Jurkat, Clone E6-1 (cell line): ENCODE measurements around the gene CD55. TPM values are rescaled to one million over a fixed set of nuclear protein-coding genes. Genes with fewer than 3 reads are reported as not detected.

ENCODE experiments used
- DNase-seq: peaks from one replicate; pipeline ENCODE4 v3.0.0-alpha.2; 2011; ENCODE audit warnings: low read depth, low spot score
- H3K4me3 ChIP-seq: 2 replicates; pipeline ENCODE4 v1.5.1; 2011; ENCODE audit warnings: mild to moderate bottlenecking, low read length, control low read depth, moderate library complexity
- polyA plus RNA-seq: library from polyadenylated mRNA; unstranded; fragments of >200 nt; gene quantifications from one replicate; pipeline ENCODE4 v1.2.1, GENCODE V29; 2012; ENCODE audit warnings: missing spikeins; ENCODE audit not compliant: insufficient read length, insufficient read depth

Gene CD55, protein sequence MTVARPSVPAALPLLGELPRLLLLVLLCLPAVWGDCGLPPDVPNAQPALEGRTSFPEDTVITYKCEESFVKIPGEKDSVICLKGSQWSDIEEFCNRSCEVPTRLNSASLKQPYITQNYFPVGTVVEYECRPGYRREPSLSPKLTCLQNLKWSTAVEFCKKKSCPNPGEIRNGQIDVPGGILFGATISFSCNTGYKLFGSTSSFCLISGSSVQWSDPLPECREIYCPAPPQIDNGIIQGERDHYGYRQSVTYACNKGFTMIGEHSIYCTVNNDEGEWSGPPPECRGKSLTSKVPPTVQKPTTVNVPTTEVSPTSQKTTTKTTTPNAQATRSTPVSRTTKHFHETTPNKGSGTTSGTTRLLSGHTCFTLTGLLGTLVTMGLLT
- polyA plus RNA-seq = 10.5 TPM

DNA sequence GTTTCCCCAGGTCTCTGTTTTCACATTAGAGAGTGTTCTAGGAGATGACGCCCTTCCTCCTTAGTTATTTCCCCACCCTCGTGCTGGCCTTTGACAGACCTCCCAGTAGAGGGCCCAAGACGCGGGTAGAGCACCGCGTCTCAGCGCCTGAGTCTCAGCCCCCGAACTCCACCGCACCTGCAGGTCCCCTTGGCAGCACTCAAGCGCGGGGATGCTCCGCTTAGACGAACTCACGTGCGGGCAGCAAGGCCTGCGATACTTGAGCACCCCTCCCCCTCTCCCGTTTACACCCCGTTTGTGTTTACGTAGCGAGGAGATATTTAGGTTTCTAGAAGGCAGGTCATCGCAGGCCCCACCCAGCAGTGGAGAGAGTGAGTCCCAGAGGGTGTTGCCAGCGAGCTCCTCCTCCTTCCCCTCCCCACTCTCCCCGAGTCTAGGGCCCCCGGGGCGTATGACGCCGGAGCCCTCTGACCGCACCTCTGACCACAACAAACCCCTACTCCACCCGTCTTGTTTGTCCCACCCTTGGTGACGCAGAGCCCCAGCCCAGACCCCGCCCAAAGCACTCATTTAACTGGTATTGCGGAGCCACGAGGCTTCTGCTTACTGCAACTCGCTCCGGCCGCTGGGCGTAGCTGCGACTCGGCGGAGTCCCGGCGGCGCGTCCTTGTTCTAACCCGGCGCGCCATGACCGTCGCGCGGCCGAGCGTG, at the start of gene CD55:
Gene CD55, plus strand, starts transcription at position 600 of the 711 bp plus-strand sequence. Its CDS starts 88 bp downstream, at position 688.
- peak within 1 kb of the TSS; percentile 63 for H3K4me3 ChIP-seq
- DNase-seq = peak; percentile 93

DNA sequence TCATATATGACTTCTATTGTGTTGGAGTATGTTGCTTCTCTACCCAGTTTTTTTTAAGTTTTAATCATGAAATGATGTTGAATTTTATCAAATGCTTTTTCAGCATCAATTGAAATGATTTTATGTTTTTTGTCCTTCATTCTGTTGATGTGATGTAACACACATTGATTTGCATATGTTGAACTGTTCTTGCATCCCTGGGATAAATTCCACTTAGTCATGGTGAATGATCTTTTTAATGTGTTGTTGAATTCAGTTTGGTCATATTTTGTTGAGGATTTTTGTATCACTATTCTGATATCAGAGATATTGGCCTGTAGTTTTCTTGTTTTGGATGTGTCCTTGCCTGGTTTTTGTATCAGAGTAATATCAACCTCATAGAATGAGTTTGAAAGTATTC, 46.6 kb upstream of the CD55 start:
- DNase-seq = no peak
- H3K4me3 ChIP-seq = no peak overlapping the region

DNA sequence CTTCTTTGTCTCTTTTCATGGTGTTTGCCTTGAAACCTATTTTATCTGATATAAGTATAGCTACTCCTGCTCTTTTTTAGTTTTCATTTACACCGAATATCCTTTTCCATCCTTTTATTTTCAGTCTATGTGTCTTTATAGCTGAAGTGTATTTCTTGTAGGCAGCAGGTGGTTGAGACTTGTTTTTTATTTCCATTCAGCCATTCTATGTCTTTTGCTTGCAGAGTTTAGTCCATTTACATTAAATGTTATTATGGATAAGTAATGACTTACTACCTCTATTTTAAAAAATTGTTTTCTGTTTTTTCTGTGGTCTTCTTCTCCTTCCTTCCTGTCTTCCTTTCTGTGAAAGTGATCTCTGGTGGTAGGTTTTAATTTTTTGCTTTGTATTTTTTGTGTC, 45.0 kb upstream of the CD55 start:
- no peak overlapping the region for H3K4me3 ChIP-seq
- DNase-seq = no peak

DNA sequence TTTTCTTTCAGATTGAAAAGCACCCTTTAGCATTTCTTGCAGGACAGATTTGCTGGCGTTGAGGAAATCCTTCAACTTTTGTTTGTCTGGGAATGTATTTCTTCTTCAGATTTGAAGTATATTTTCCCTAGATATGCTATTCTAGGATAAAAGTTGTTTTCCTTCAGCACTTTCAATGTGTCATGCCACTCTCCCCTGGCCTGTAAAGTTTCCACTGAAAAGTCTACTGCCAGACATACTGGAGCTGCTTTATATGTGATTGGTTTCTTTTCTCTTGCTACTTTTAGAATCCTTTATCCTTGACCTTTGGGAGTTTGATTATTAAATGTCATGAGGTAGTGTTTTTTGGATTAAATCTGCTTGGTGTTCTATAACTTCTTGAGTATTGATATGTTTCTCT, 44.2 kb upstream of the CD55 start:
- H3K4me3 ChIP-seq = no peak overlapping the region
- no peak for DNase-seq

DNA sequence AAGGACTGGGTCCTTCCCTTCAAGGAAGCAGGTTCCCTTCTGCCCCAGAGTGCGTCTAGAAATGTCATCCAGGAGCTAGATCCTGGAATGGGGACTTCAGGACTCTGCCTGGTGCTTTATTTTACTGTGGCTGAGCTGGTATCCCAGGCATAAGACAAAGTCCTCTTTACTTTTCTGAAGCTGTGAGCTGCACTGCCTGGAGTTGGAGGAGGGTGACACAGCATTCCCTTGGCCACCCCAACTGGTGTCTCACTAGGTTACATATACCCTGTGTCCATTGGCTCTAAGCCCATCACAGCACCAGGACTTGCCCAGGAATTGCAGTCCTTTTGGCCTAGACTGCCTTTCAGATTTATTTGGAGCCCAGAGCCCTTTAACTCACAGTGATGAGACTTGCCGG, 41.8 kb upstream of the CD55 start:
- DNase-seq = no peak
- H3K4me3 ChIP-seq = no peak overlapping the region

DNA sequence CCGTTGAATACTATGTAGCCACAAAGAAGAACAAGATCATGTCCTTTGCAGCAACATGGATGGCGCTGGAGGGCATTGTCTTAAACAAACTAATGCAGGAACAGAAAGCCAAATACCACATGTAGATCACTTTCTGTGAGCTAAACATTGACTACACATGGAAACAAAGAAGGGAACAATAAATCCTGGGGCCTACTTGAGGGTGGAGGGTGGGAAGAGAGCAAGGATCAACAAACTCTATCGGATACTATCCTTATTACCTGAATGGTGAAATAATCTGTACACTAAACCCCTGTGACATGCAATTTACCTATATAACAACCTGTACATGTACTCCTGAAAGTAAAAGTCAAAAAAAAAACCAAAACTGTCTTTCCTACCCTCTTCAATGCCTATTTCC, 40.8 kb upstream of the CD55 start:
- DNase-seq = no peak
- H3K4me3 ChIP-seq = no peak overlapping the region

DNA sequence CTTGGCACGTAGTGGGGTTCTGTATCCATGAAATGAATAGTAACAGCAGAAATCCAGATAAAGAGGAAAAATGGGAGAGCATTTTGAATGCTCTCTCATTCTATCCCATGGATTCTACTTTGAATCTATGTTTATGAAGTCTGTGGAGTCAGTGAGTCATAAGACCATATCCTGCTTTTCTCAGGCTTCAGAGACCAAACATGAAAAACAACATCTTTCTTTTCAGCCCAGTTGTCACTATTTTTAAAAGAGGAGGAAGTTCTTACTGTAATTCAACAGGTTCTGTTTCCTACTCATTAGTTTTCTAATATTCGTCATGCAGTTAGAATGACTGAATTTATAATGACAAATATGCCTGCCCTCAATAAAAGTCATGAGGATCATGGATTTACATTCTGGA, 39.4 kb upstream of the CD55 start:
- no peak overlapping the region for H3K4me3 ChIP-seq
- DNase-seq = no peak

DNA sequence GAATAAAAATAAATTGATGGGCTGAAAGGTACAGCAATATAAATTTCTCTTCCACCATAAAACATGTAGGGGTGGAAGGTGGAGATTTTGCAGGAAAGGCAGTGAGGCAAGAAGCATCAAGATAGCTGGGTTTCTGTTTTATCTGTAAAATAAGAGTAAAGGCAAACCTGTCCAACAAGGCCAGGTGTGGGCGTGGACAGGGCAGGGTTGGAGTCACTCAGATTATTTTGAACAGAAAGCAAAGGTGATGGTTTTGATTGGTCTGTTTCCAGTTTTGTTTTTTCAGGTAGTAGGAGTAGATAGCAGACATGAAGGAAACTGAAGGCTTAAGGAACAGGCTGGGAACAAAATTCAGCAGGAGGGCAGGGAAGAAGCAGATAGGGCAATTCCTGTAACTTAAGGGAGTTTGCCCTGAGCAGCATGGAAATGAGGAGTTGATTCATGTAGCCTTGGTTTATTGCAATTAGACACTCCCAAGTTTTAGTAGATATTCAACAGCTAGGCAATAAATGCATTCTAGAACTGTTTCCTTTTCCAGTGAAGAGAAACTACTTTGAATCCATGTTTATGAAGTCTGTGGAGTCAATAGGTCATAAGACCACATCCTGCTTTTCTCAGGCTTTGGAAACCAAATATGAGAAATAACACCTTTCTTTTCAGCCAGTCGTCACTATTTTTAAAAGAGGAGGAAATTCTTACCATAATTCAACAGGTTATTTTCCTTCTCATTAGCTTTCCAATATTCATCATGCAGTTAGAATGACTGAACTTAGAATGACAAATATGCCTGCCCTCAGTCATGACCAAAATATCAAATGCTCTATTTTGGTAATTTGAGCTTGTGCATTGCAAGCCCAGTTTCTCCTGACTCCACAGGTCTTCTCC, 38.7 kb upstream of the CD55 start:
- no peak overlapping the region for H3K4me3 ChIP-seq
- no peak for DNase-seq

DNA sequence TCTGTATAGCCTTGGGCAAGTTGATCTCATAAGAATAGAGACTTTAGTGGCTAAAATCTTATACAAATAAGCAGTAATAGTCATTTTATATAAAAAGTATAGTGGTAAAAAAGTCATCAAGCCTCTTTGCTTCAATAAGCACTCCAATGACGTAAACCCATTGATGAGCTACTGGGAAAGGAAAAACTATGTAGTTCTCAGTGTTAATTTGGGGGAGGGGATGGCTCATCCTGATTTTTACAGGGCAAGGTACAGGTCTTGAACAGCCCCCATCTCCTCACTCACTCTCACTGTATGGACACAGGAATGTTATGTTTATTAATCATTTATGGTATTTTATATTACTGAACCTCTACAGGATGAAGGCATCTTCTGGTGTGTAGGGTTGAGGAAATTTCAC, 38.1 kb upstream of the CD55 start:
- no peak for DNase-seq
- H3K4me3 ChIP-seq = no peak overlapping the region

DNA sequence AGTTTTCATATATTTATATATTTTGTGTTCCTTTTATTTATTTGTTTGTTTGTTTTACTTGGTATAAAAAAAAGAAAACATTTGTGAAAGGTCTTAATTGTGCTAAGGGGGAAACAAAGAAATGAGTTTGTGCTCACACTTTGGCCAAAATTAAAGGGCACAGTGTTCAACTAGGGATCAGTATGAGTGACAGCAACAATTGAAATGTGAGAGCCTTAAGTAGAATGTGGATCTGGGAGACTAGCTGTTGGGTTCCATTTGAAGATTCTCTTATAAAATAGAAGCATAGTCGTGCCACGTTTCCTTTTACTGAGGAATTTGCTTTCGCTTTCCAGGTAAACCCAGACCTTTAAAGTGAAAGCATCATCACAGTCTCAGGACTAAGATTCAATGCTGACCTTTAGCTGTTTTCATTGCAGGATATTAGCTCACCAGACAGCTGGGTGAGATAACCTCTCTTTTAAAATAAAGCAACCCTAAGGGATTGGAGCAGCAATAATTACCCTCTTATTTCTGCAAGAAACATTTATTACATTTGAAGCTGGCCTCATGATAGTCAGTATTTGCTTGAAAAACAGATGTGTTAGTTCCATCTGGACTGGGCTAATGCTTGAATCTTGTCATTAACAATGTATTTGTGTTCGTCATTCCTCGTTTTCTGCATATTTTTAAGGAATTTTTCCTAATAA, 37.1 kb upstream of the CD55 start:
- DNase-seq = no peak
- H3K4me3 ChIP-seq = no peak overlapping the region

DNA sequence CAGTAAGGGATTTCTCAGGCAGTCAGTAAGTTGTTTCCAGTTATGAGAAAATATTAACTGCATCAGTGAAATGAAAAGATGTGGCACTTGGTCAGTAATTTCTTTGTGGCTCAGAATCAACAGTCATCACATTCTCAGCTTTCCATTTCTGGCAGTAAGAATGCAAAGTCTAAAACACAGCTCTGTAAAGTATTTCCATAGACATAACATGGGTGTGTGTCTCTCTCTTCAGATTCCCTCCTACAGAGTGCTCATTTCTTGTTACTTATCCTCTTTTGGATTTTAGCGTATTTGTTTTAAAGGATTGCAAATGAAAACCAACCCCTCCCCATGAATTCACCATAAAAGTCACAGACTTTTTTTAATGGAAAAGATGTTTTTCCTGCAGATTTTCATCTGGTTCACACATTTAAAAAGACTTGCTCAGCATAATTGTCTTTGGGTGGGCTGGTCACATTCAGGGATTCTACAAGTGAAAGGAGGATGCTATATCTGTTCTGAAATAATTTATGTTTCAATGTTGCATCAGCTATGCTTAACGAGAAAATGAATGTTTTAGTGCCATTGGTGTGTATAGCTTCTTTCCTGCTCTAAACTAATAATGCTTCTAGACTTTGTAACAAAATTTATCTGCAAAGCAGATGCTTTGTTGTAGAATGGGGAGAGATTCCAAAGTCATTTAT, 34.6 kb upstream of the CD55 start:
- no peak for DNase-seq
- no peak overlapping the region for H3K4me3 ChIP-seq

DNA sequence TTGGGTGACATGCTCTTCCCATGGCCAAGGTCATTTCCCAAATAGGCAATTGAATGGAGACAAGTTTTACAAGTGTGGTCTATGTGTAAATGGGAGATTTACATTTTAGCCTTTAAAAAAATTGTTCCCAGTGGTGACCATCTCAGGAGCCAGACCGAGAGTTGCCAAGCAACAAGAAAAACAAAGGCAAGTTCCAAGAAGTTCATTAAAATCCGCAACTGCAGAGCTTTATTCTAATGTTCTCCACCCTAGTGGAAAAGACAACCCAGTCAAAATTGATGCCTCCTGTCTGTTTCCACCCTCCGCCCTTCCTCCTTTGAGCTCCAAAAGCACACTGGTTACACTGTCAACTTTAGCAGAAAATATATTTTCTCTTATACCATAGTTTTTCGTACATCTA, 33.2 kb upstream of the CD55 start:
- no peak for DNase-seq
- H3K4me3 ChIP-seq = no peak overlapping the region

DNA sequence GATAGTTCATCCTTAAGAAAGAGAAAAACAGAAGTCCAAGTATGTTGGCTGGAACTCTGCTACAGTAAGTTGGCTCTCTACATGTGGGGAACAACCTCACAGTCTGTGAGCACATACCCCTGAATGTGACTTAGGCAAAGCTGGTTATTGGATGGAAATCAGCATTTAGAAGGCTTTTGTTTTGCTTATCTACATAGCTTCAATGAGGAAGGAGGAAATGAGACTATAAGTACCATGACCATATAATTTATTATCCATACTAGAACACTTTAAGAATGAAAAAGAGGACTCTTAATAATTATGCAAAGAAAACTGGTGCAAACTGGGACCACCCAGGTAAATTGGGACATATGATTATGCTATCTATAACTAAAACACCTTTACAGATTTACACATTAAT, 31.7 kb upstream of the CD55 start:
- no peak overlapping the region for H3K4me3 ChIP-seq
- DNase-seq = no peak

DNA sequence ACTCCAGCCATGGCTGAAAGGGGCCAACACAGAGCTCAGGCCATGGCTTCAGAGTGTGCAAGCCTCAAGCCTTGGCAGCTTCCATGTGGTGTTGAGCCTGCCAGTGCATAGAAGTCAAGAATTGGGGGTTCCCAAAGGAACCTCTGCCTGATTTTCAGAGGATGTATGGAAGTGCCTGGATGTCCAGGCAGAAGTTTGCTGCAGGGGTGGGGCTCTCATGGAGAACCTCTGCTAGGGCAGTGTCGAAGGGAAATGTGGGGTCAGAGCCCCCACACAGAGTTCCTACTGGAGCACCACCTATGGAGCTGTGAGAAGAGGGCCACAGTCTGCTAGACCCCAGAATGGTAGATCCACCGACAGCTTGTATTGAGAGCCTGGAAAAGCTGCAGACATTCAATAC, 29.8 kb upstream of the CD55 start:
- no peak for DNase-seq
- H3K4me3 ChIP-seq = no peak overlapping the region

DNA sequence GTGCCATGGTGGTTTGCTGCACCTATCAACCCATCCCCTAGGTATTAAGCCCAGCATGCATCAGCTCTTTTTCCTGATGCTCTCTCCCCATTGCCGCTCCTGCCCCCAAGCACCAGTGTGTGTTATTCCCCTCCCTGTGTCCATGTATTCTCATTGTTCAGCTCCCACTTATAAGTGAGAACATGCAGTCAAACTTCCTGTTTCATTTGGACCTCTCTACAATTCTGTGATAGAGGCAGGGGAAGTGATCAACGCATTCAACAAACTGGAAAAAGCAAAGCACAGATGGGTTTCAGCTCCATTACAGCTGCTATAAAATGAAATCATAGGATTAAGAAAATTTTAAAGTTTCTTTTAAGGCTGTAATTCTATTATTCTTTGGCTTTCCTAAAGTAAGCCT, 23.3 kb upstream of the CD55 start:
- H3K4me3 ChIP-seq = no peak overlapping the region
- DNase-seq = no peak

DNA sequence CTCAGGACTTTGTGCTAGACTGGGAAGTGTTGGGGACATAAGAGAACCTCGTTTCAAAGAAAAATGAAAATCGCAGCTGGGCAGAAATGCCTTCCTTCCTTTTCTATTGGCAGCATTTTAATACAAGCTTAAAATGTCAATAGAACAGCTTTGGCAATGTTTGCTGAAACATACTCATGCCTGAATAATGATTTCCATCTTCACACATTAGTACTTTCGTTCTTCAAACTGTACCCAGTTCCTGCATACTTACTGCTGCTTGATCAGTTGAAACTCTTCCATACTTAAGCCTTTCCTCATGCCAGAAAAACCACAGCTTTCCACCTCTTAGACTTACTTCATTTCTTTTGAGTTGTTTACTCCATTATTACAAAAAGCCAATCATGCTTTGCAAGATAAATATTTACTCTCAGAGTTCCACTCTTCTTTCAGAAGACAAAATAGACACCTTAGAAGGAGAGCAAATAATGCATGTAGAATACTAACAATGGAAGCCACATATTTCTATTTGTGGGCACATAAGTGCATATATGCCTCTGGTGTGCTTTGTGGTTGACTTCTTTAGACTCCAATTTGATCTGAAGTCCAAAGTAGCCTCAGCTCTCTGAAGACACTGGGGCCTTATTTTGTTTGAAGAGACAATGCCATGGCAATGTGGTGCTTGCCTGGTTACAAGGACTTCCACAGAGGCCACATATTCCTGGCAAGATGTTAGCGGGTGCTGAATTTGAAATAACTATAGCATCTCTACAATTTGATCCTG, 22.7 kb upstream of the CD55 start:
- H3K4me3 ChIP-seq = no peak overlapping the region
- no peak for DNase-seq

DNA sequence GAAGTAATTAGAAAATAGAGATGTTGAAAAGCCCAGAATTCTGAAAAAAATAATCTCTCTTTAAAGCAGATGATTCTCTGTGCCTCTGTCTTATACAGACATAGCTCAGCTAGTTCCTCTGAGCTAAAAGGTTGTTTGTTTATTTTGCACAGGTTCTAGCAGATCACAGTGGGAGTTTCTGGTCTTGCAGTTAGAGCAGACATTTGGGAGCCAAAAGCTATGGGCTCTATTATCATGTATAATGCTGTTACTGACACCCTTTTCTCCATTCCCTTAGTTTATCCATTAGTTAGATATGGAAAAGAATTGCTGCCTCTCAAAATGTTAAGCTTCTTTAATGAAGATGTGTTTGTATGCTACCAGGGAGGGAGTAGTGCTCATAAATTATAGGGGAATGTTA, 20.5 kb upstream of the CD55 start:
- no peak for DNase-seq
- no peak overlapping the region for H3K4me3 ChIP-seq
